Hepatocyte (in vitro differentiated cells): ENCODE data around the gene C22orf23.

ENCODE experiments used
- CTCF ChIP-seq: fragments of 200-600 bp; sonication (generic); IDR thresholded peaks from 2 replicates; pipeline ENCODE4 v1.5.1; 2016; ENCODE audit warnings: antibody characterized with exemption, mild to moderate bottlenecking; ENCODE audit not compliant: poor library complexity
- EZH2 ChIP-seq: fragments of 200-600 bp; sonication (generic); IDR thresholded peaks from 2 replicates; pipeline ENCODE4 v1.6.1; 2016; ENCODE audit warnings: antibody characterized with exemption, mild to moderate bottlenecking, borderline replicate concordance
- EZH2phosphoT487 ChIP-seq: fragments of 200-600 bp; sonication (generic); IDR thresholded peaks from one replicate; pipeline ENCODE4 v1.6.1; 2018; ENCODE audit warnings: antibody characterized with exemption, mild to moderate bottlenecking, low read depth, moderate library complexity; ENCODE audit not compliant: unreplicated experiment, severe bottlenecking

- TF ChIP-seq CTCF (no peak), EZH2 (no peak), EZH2phosphoT487 (no peak)
These were observed 42.1 kb upstream of the C22orf23 start for GRCh38 chr22:37995460-37995859.
